Retinal pigment epithelial cell (primary cell): ENCODE data around the gene BRIX1.

Experiments used
- DNase-seq: peaks from one replicate; pipeline ENCODE4 v3.0.0-alpha.2; 2010; ENCODE audit warnings: low read depth
- H3K4me3 ChIP-seq: 2 replicates; pipeline ENCODE4 v1.5.1; 2011; ENCODE audit warnings: mild to moderate bottlenecking, low read length, control low read depth, moderate library complexity
- CTCF ChIP-seq: conservative IDR thresholded peaks from 2 replicates; pipeline ENCODE4 v1.5.1; 2011; ENCODE audit warnings: low read depth, low read length, control low read depth, inconsistent platforms

The BRIX1 gene

GRCh38 chr5:34895641-34896419 is 19.7 kb upstream of the BRIX1 start:
- H3K4me3 ChIP-seq: no peak overlapping the region
- TF ChIP-seq CTCF: no peak
- no peak for DNase-seq

GRCh38 chr5:34897646-34898045 is 17.9 kb upstream of the BRIX1 start:
- DNase-seq: no peak
- no peak for TF ChIP-seq CTCF

GRCh38 chr5:34898258-34898895 is 17.1 kb upstream of the BRIX1 start:
- TF ChIP-seq CTCF: peak; percentile 91
- DNase-seq: peak; percentile 30
- H3K4me3 ChIP-seq: no peak overlapping the region

More at GRCh38 chr5:34897646-34898045, 17.9 kb upstream of the BRIX1 start:
- no peak overlapping the region for H3K4me3 ChIP-seq

GRCh38 chr5:34899066-34899465 is 16.4 kb upstream of the BRIX1 start:
- no peak for TF ChIP-seq CTCF
- no peak for DNase-seq
- no peak overlapping the region for H3K4me3 ChIP-seq

GRCh38 chr5:34900652-34901051 is 14.9 kb upstream of the BRIX1 start:
- TF ChIP-seq CTCF: no peak
- no peak overlapping the region for H3K4me3 ChIP-seq
- no peak for DNase-seq

GRCh38 chr5:34903260-34903659 is 12.3 kb upstream of the BRIX1 start:
- DNase-seq: no peak
- no peak for TF ChIP-seq CTCF
- no peak overlapping the region for H3K4me3 ChIP-seq

- peak; percentile 64 for TF ChIP-seq CTCF
- no peak for DNase-seq
- no peak overlapping the region for H3K4me3 ChIP-seq
Measured at GRCh38 chr5:34905564-34905963, 9.9 kb upstream of the BRIX1 start.
